Renal pelvis (tissue), 4 donors: ENCODE results near the gene AP1S2. TPM values are rescaled to one million over a fixed set of nuclear protein-coding genes. Genes with fewer than 3 reads are reported as not detected.

Source experiments
- DNase-seq: peaks from one replicate; pipeline ENCODE4 v3.0.0-alpha.2; 2013
- polyA plus RNA-seq, 3 donors: library from polyadenylated mRNA; unstranded; fragments of 120-200 nt; gene quantifications; one replicate each; pipeline ENCODE4 v1.2.1, GENCODE V29; 2013; ENCODE audit not compliant: insufficient read length in 3 of 3

Gene AP1S2
- polyA plus RNA-seq, 3 donors = 45.2 to 49.5 (median 48.5) TPM

- DNase-seq = peak; percentile 15
Observed at GRCh38 chrX:15815779-15816437, 38.7 kb downstream of the AP1S2 start.

- DNase-seq = no peak
Observed at GRCh38 chrX:15814771-15815365, 39.7 kb downstream of the AP1S2 start.

GRCh38 chrX:15813416-15813815, 41.2 kb downstream of the AP1S2 start:
- no peak for DNase-seq

GRCh38 chrX:15812192-15812938, 42.2 kb downstream of the AP1S2 start:
- DNase-seq = no peak

GRCh38 chrX:15808254-15808653, 46.4 kb downstream of the AP1S2 start:
- DNase-seq = no peak

- no peak for DNase-seq
Observed at GRCh38 chrX:15804563-15804962, 50.0 kb downstream of the AP1S2 start.

- no peak for DNase-seq
Observed at GRCh38 chrX:15797707-15798106, 56.9 kb downstream of the AP1S2 start.

GRCh38 chrX:15790769-15791290, 63.8 kb downstream of the AP1S2 start:
- peak; percentile 7 for DNase-seq

- peak; percentile 85 for DNase-seq
Observed at GRCh38 chrX:15789979-15790768, 64.4 kb downstream of the AP1S2 start, which contains the start of gene ZRSR2. TSS of gene ZRSR2 (plus strand) at chrX:15790484. CDS start at chrX:15790496, 12 bp downstream.

GRCh38 chrX:15786915-15787314, 67.7 kb downstream of the AP1S2 start:
- DNase-seq = no peak

GRCh38 chrX:15785176-15785750, 69.3 kb downstream of the AP1S2 start:
- DNase-seq = no peak

- no peak for DNase-seq
Observed at GRCh38 chrX:15781961-15782699, 72.5 kb downstream of the AP1S2 start.

Other genes starting within 250 kb of the AP1S2 start
- 10 to 100 TPM; 18.8 to 20.8 (median 20.8) TPM for gene CLTRN, start 190.0 kb downstream of the AP1S2 start, polyA plus RNA-seq
- gene CA5B, start 116.5 kb downstream of the AP1S2 start, polyA plus RNA-seq = 10 to 100 TPM in 1 of 3 donors, 1 to 10 TPM in 2; 5.9 to 14.2 (median 8.7) TPM
- gene ZRSR2, start 64.3 kb downstream of the AP1S2 start, polyA plus RNA-seq = 10 to 100 TPM; 15.4 to 22.6 (median 16.5) TPM